Keratinocyte (primary cell): ENCODE measurements around the gene UBA6. TPM values are rescaled to one million over a fixed set of nuclear protein-coding genes. Genes with fewer than 3 reads are reported as not detected.

Experiments used
- DNase-seq: peaks from one replicate; pipeline ENCODE4 v3.0.0-alpha.2; 2011; ENCODE audit warnings: low read depth, missing footprints, low spot score
- FAIRE-seq: peaks from 2 replicates; lab custom pipeline; 2011; peaks lifted over from hg19 to GRCh38; lab: Jason Lieb, UNC
- H2AFZ ChIP-seq: 2 replicates; pipeline ENCODE4 v1.6.0; 2012; ENCODE audit warnings: low read length, control low read depth, inconsistent platforms; ENCODE audit not compliant: control insufficient read depth
- H3K27ac ChIP-seq: 2 replicates; pipeline ENCODE4 v1.5.1; 2011; ENCODE audit warnings: low read length; ENCODE audit not compliant: control insufficient read depth, insufficient read depth
- H3K27me3 ChIP-seq: 3 replicates; pipeline ENCODE4 v1.6.0; 2011; ENCODE audit warnings: low read length; ENCODE audit not compliant: control insufficient read depth, insufficient read depth; ENCODE audit errors: extremely low read depth
- H3K36me3 ChIP-seq, 2 experiments: 2 replicates in 1 of 2; 3 replicates in 1 of 2; pipeline ENCODE4 v1.5.1; 2011; ENCODE audit warnings: low read length in 2 of 2, mild to moderate bottlenecking in 1 of 2; ENCODE audit not compliant: control insufficient read depth in 2 of 2, insufficient read depth in 2 of 2; ENCODE audit errors: extremely low read depth in 1 of 2
- H3K4me1 ChIP-seq: 3 replicates; pipeline ENCODE4 v1.5.1; 2011; ENCODE audit warnings: low read length; ENCODE audit not compliant: control insufficient read depth, insufficient read depth; ENCODE audit errors: extremely low read depth
- H3K4me2 ChIP-seq: 3 replicates; pipeline ENCODE4 v1.6.0; 2011; ENCODE audit warnings: low read depth, low read length; ENCODE audit not compliant: control insufficient read depth, insufficient read depth; ENCODE audit errors: extremely low read depth
- H3K4me3 ChIP-seq, 3 experiments: fragments of 200-600 bp in 1 of 3; sonication (generic) in 1 of 3; 2 replicates in 2 of 3; 3 replicates in 1 of 3; pipeline ENCODE4 v1.5.1; 2011 to 2016; ENCODE audit warnings: low read length in 3 of 3, mild to moderate bottlenecking in 3 of 3, control low read depth in 2 of 3, inconsistent platforms in 1 of 3, low read depth in 1 of 3, mixed read lengths in 1 of 3, mixed run types in 1 of 3, moderate library complexity in 1 of 3; ENCODE audit not compliant: control insufficient read depth in 2 of 3, insufficient read depth in 2 of 3; ENCODE audit errors: extremely low read depth in 1 of 3
- H3K79me2 ChIP-seq: 2 replicates; pipeline ENCODE4 v1.6.0; 2012; ENCODE audit warnings: low read length; ENCODE audit not compliant: control insufficient read depth, insufficient read depth
- H3K9ac ChIP-seq: 3 replicates; pipeline ENCODE4 v1.6.0; 2011; ENCODE audit warnings: low read length; ENCODE audit not compliant: control insufficient read depth, insufficient read depth; ENCODE audit errors: extremely low read depth
- H3K9me1 ChIP-seq: 3 replicates; pipeline ENCODE4 v1.6.0; 2011; ENCODE audit warnings: low read length; ENCODE audit not compliant: control insufficient read depth, insufficient read depth; ENCODE audit errors: extremely low read depth
- H3K9me3 ChIP-seq: 2 replicates; pipeline ENCODE4 v1.5.1; 2012; ENCODE audit warnings: low read depth, low read length; ENCODE audit not compliant: control insufficient read depth
- H4K20me1 ChIP-seq: 3 replicates; pipeline ENCODE4 v1.6.0; 2011; ENCODE audit warnings: low read length; ENCODE audit not compliant: control insufficient read depth, insufficient read depth; ENCODE audit errors: extremely low read depth
- CTCF ChIP-seq, 3 experiments: IDR thresholded peaks in 1 of 3; conservative IDR thresholded peaks in 1 of 3; optimal IDR thresholded peaks in 1 of 3; 2 replicates in 2 of 3; 3 replicates in 1 of 3; pipeline versions ENCODE3 to v1.5.1; 2011; ENCODE audit warnings: low read length in 3 of 3, mild to moderate bottlenecking in 3 of 3, moderate library complexity in 2 of 3, control low read depth in 1 of 3, inconsistent platforms in 1 of 3; ENCODE audit not compliant: insufficient read depth in 2 of 3; ENCODE audit errors: extremely low read depth in 1 of 3
- EZH2 ChIP-seq: IDR thresholded peaks from one replicate; pipeline ENCODE4 v1.6.1; 2012; ENCODE audit warnings: inconsistent platforms, mild to moderate bottlenecking, low read length, moderate library complexity
- dilution Hi-C: fragments of 300-500 bp; cut with MboI; formaldehyde crosslinking; loops from one replicate; pipeline ENCODE4 v1.7.0; 2020; ENCODE audit warnings: low sequenced_read_pairs; ENCODE audit not compliant: extremely low pct_ligation_motif_present
- polyA plus RNA-seq, 5 experiments: library from polyadenylated mRNA; depleted of rRNA in 3 of 5; stranded (reverse) in 3 of 5; stranded (forward) in 1 of 5; unstranded in 1 of 5; fragments of >200 nt; gene quantifications; 1 replicate in 1 of 5; 2 replicates in 3 of 5; 3 replicates in 1 of 5; pipeline versions ENCODE4 v1.2.1 to v1.2.3, GENCODE V29; 2011 to 2012; ENCODE audit warnings: missing spikeins in 2 of 5, low read depth in 1 of 5, low replicate concordance in 1 of 5

Gene UBA6
- polyA plus RNA-seq, 1 donor (not counting 4 experiments of a cell fraction or from before 2014, with no cell fraction given), result 221 TPM

- dilution Hi-C loops, result no loop called here
- TF ChIP-seq CTCF (optimal IDR thresholded peaks at IDR 0.05 in 1 of 3, IDR thresholded peaks at IDR 0.05 in 1 of 3, conservative IDR thresholded peaks at IDR 0.05 in 1 of 3; ENCODE audit: extremely low read depth in 1 of 3, insufficient read depth in 2 of 3, low read length in 3 of 3), result no peak
- peaks cover 36% of the 10 kb centered on the region for H3K4me1 ChIP-seq
- H3K79me2 ChIP-seq, result no peaks in the 10 kb centered on the region
- H3K9me1 ChIP-seq, result peaks cover 3% of the 10 kb centered on the region
- no peaks in the 10 kb centered on the region for H3K9me3 ChIP-seq
- H3K27me3 ChIP-seq, result no peaks in the 10 kb centered on the region
- H3K9ac ChIP-seq, result no peak overlapping the region
- H3K4me3 ChIP-seq, result no peak overlapping the region
- H3K4me2 ChIP-seq, result peak overlapping the region; percentile 17
- peak overlapping the region; percentile 51 for H2AFZ ChIP-seq
- no peaks in the 10 kb centered on the region for H3K36me3 ChIP-seq
- DNase-seq (no peak), FAIRE-seq (no peak)
- no peak overlapping the region for H3K27ac ChIP-seq
- H4K20me1 ChIP-seq, result no peaks in the 10 kb centered on the region
Measured at GRCh38 chr4:67749286-67749685, 48.3 kb upstream of the UBA6 start.

GRCh38 chr4:67746797-67747495 lies 46.0 kb upstream of the UBA6 start:
- Histone ChIP-seq H3K27ac (no peak overlapping the region), H2AFZ (no peak overlapping the region)

More at GRCh38 chr4:67746797-67747495, 46.0 kb upstream of the UBA6 start:
- no peak overlapping the region for H3K4me3 ChIP-seq
- DNase-seq, result no peak
- no peak overlapping the region for H3K9ac ChIP-seq
- no peaks in the 10 kb centered on the region for H3K79me2 ChIP-seq
- dilution Hi-C loops, result no loop called here
- no peaks in the 10 kb centered on the region for H3K27me3 ChIP-seq
- peaks cover 3% of the 10 kb centered on the region for H3K9me1 ChIP-seq
- no peaks in the 10 kb centered on the region for H3K36me3 ChIP-seq
- no peaks in the 10 kb centered on the region for H3K9me3 ChIP-seq
- H3K4me1 ChIP-seq, result peaks cover 40% of the 10 kb centered on the region
- FAIRE-seq, result peak; percentile 69
- H4K20me1 ChIP-seq, result no peaks in the 10 kb centered on the region
- no peak overlapping the region for H3K4me2 ChIP-seq
- TF ChIP-seq CTCF (optimal IDR thresholded peaks at IDR 0.05 in 1 of 3, IDR thresholded peaks at IDR 0.05 in 1 of 3, conservative IDR thresholded peaks at IDR 0.05 in 1 of 3; ENCODE audit: extremely low read depth in 1 of 3, insufficient read depth in 2 of 3, low read length in 3 of 3), result peak in 2 of 3 experiments; percentile 27 to 36
- TF ChIP-seq EZH2, result no peak
